GM10847 (cell line): ENCODE data around the gene TUBB6.
A peak's percentile ranks its signal among the peaks of the same experiment; 100 is the strongest.

ENCODE experiments used
- POLR2A ChIP-seq: IDR thresholded peaks from 2 replicates; pipeline ENCODE4 v1.6.1; 2011; ENCODE audit not compliant: insufficient read length; ENCODE audit errors: extremely low read depth

Gene TUBB6

DNA sequence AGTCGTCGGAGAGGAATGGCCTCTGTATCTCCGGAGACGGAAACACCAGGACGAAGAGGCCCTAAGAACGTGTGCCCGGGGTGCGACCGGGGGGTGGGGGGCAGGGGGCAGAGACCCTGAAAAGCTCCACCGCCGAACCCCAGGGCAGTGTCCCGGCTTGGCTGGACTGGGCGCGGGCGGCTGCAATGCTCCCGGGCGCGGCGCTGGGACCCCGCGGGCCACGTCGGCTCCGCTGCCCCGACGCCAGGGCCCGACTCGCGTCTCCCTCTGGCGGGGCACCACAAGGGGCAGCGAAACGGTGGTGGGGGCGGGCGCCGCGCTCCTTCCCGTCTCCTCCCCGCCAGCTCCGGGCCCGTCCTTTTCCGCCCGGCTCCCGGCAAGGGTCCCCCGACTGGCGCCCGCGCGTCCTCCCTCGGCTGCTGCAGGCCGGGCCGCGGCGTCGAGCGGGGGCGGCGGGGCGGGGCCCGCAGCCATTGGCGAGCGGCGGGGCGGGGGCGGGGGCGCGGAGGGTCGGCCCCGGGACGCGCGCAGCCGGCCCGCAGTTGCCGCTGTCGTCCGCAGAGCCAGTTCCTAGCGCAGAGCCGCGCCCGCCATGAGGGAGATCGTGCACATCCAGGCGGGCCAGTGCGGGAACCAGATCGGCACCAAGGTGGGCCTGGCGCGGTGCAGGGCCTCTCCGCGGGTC lies at the start of gene TUBB6:
TUBB6 (plus strand) TSS at position 541 of the 685 bp plus-strand sequence; CDS start at position 593, 52 bp downstream.
- TF ChIP-seq POLR2A, result peak; percentile 64

DNA sequence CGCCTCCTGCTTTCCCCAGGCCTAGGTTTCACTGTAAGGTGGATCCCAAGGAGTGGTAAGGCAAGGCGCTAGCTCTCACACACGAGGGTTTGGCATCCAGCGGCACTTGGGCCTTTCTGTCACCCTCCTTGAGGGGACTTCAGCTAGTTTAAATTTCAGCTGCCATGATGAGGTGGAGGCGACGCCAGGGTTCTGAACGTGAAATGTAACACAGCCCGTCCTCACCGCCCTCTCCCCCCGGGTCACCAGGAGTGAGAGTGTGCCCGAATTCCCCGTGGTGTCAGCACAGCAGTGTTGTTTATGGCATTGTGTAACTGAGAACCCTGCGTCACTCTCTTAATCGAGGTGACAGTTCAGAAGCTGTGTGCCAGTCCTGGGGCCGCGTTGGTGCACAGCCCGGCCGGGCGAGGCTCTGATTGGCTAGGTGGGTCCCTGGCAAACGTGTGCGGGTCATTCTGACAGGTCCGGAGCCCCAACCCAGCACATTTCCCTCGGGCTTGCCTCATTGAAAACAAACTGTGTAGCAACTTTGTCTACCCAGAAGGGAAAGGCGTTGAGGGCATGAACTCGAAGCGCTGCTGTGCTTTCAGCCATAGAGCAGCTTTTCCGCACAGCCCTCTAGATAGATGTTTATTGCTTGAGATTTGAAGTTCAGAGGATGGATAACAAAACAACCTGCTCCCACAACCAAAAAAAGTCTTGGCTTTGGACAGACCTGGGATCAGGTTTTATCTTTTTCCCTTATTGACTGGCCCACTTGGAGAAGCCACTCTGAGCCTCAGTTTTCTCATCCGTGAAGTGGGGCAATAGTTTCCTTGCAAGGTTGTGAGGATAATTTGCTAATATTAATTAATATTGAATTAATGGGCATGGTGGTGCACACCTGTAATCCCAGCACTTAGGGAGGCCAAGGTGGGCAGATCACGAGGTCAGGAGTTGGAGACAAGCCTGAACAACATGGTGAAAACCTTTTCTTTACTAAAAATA lies 49.0 kb upstream of the TUBB6 start:
- TF ChIP-seq POLR2A, result no peak

GRCh38 chr18:12262748-12263147 lies 45.3 kb upstream of the TUBB6 start:
- no peak for TF ChIP-seq POLR2A

- no peak for TF ChIP-seq POLR2A
Measured at GRCh38 chr18:12264864-12265263, 43.2 kb upstream of the TUBB6 start.

GRCh38 chr18:12271376-12272235 lies 36.4 kb upstream of the TUBB6 start:
- no peak for TF ChIP-seq POLR2A

DNA sequence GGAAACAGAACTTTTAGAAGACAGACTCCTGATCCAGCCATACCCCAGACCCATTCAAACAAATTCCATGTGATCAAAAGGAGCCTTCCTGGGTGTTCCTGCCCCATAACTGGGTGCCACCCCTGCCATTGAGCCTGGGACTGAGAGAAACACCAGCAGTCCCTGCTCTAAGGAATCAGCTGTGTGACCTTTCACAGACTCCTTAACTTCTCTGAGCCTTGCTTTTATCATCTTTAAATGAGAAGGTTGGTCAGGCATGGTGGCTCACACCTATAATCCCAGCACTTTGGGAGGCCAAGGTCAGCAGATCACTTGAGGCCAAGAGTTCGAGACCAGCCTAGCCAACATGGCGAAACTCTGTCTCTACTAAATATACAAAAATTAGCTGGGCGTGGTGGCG lies 33.2 kb upstream of the TUBB6 start:
- no peak for TF ChIP-seq POLR2A

DNA sequence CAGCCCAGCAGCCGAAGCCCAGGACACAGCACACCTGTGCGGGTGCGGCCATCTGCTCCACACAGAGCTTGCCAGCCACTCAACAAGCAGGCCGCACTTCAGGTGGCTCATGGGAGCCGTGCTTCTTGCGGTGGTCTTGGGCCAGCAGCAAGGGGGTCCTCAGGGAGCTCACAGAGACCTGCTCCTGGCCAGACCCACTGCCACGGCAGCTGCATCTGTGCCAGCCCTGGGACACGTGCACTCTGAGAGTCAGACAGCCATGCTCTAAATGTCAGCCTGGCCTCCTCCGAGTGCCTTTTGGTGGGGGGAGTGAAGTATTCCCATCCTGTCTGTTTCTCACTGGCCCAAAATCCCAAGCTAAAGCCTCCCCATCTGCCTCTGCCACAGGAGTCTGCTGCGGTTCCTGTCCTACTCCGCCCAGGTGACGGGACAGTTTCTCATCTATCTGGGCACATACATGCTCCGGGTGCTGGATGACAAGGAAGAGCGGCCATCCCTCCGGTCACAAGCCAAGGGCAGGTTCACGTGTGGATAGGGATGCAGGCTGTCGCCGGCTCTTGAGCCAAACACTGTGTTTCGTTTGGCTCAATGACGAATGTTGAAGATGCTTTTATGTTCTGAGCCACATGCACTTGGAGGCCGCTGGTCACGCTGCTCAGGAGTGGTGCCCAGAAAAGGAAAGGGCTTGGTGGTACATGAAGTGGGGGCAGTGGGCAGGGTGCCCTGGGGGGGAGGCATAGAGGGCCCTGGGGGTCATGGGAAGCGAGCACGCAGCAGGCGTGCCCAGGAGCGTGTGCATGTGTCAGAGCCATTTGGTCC lies 31.1 kb upstream of the TUBB6 start:
- no peak for TF ChIP-seq POLR2A

GRCh38 chr18:12278215-12278671 lies 29.8 kb upstream of the TUBB6 start:
- no peak for TF ChIP-seq POLR2A

- no peak for TF ChIP-seq POLR2A
Measured at GRCh38 chr18:12278741-12279682, 29.0 kb upstream of the TUBB6 start.

DNA sequence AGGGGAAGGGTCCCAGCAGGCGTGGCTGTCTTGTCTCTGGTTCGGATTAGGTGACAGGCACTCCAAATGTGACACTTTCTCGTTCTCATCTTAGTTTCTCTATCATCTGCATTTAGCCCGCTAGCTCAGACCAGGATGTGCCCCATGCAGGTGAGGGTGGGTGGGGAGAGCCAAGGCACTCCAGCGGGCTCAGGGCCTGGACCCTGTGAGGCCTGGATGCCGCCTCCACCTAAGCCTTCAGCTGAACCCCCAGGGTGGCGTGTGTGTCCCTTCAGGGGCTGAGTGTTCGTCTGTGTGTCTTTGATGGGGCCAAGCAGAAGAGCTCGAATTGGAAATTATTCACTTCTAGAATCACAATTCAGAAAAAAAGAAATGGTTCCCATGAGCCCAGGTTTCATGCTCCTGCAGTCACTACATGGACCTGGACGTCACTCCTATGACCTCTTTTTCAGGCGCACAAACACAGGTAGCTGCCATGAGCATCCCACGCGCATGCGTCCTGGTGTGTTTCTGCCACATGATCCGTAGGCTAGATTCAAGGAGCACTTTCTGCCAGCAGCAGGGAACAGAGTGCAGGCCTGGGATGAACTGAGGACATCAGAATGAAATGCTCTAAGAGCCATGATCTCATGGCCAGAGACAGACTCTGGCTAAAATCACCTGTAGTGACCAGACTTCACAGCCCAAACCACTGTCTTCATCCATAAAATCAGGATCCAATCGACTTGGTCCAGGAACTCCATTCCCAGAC lies 28.1 kb upstream of the TUBB6 start:
- no peak for TF ChIP-seq POLR2A

DNA sequence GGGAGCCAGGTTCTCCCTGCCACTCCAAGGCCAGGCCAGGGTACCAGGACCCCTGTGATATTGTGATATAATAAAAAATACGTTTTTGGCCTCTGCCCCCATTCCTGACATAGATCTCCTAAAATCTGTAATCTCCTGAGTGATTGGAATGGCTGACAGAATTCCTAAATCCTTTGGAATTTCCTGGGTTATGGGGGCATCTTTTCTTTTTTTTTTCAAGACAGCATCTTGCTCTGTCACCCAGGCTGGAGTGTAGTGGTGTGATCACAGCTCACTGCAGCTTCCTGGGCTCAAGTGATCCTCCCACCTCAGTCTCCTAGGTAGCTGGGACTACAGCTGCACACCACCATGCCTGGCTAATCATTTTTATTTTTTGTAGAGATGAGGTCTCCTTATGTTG lies 26.2 kb upstream of the TUBB6 start:
- no peak for TF ChIP-seq POLR2A

DNA sequence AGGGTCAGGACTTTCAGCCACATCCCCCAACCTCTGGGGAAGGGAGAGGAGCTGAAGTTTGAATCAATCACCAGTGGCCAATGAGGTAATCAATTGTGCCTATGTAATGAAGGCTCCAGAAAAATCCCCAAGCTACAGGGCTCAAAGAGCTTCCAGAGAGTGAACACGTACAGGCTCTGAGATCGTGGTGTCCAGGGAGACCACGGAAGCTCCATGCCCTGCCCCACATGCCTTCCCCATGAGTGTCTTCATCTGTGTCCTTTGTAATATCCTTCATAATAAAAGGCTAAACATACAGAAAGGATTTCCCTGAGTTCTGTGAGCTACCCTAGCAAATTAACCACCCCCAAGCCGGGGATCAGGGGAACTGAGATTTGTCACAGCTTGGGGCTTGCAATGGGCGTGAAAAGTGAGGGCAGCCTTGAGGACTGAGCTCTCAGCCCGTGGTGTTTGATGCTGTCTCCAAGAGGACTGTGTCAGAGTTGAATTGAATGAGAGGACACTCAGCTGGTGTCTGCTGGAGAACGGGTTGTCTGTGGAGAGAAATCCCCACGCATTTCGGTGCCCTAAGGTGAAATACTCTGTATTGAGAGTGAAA lies 25.5 kb upstream of the TUBB6 start:
- no peak for TF ChIP-seq POLR2A
